ENCODE results near the gene HOMER1. TPM values are rescaled to one million over a fixed set of nuclear protein-coding genes. Genes with fewer than 3 reads are reported as not detected.

The HOMER1 gene
- total and polyA plus RNA-seq, 2 of the 13 experiments (the other 11 are each of a cell fraction or from before 2014, with no cell fraction given): 5.3 to 24.8 TPM

GRCh38 chr5:79535477-79536192 is 21.7 kb upstream of the HOMER1 start (continued):
- TF ChIP-seq ZNF710 (CRISPR knock-in tag; IDR thresholded peaks at IDR 0.05; ENCODE audit: borderline replicate concordance): no peak
- no peak for TF ChIP-seq EEA1 (CRISPR knock-in tag; IDR thresholded peaks at IDR 0.05; ENCODE audit: borderline replicate concordance)
- TF ChIP-seq ERF (CRISPR knock-in tag; IDR thresholded peaks at IDR 0.05): peak; percentile 55; the same call in 1 of the 2 replicates
- no peak for TF ChIP-seq ZFP36 (IDR thresholded peaks at IDR 0.05; ENCODE audit: borderline replicate concordance, low read depth, low read length, partially characterized antibody)
- TF ChIP-seq KLF12 (CRISPR knock-in tag; IDR thresholded peaks at IDR 0.05; ENCODE audit: borderline replicate concordance): no peak
- TF ChIP-seq ZNF142 (CRISPR knock-in tag; IDR thresholded peaks at IDR 0.05): no peak
- TF ChIP-seq NFYC (CRISPR knock-in tag; IDR thresholded peaks at IDR 0.05): no peak
- TF ChIP-seq SRSF1 (optimal IDR thresholded peaks at IDR 0.05; ENCODE audit: low read depth, low read length): no peak
- no peak for TF ChIP-seq ZNF556 (CRISPR knock-in tag; IDR thresholded peaks at IDR 0.05; ENCODE audit: borderline replicate concordance)
- TF ChIP-seq ATF6 (CRISPR knock-in tag; conservative IDR thresholded peaks at IDR 0.05): no peak
- no peak for TF ChIP-seq MYPOP (CRISPR knock-in tag; IDR thresholded peaks at IDR 0.05)
- TF ChIP-seq TAF15 (IDR thresholded peaks at IDR 0.05; ENCODE audit: low read depth, low read length, poor library complexity, severe bottlenecking): no peak
- TF ChIP-seq ZNF75D (CRISPR knock-in tag; IDR thresholded peaks at IDR 0.05; ENCODE audit: borderline replicate concordance): no peak
- TF ChIP-seq IKZF1 (IDR thresholded peaks at IDR 0.05): no peak
- TF ChIP-seq ZNF660 (CRISPR knock-in tag; IDR thresholded peaks at IDR 0.05; ENCODE audit: borderline replicate concordance, low read depth): no peak
- no peak for TF ChIP-seq ZNF720 (CRISPR knock-in tag; IDR thresholded peaks at IDR 0.05)
- TF ChIP-seq SIX4 (CRISPR knock-in tag; IDR thresholded peaks at IDR 0.05): 0 out of 2 replicates have a peak, but pooled peaks have one; percentile 28
- TF ChIP-seq TEAD2 (CRISPR knock-in tag; IDR thresholded peaks at IDR 0.05): no peak
- no peak for TF ChIP-seq ATF7-NPFF (CRISPR knock-in tag; IDR thresholded peaks at IDR 0.05; ENCODE audit: low read depth)
